ENCODE measurements around the gene BRIP1. TPM values are rescaled to one million over a fixed set of nuclear protein-coding genes. Genes with fewer than 3 reads are reported as not detected.
"Not testable (repeated sequence)": the region's sequence is repeated elsewhere in the genome, so short reads cannot be mapped to it uniquely, and the experiment has no call there.

BRIP1 gene
- total RNA-seq, 1 donor from 2014 or later = 6.4 TPM

GRCh38 chr17:61826198-61826597 lies 37.1 kb downstream of the BRIP1 start:
- H3K27ac Mint-ChIP-seq (ENCODE audit: unreplicated experiment) = peak overlapping the region; percentile 18
- H3K9ac ChIP-seq (ENCODE audit: low read length); H3K4me3 ChIP-seq (ENCODE audit: insufficient read depth, low read depth, low read length); H2AFZ ChIP-seq (ENCODE audit: low read depth, low read length); H3K4me1 Mint-ChIP-seq (ENCODE audit: low read depth, unreplicated experiment); H3K36me3 ChIP-seq (ENCODE audit: insufficient read depth, low read length); H3K36me3 Mint-ChIP-seq (ENCODE audit: low read depth, unreplicated experiment); H3K9me3 ChIP-seq (ENCODE audit: insufficient read depth, low read depth, low read length); H3K9me3 Mint-ChIP-seq (ENCODE audit: unreplicated experiment); H3K4me1 ChIP-seq (ENCODE audit: insufficient read depth, low read length); H3K4me3 Mint-ChIP-seq (ENCODE audit: unreplicated experiment); DNase-seq (ENCODE audit: low read depth); H3K27me3 ChIP-seq (ENCODE audit: insufficient read depth, low read length); H4K20me1 ChIP-seq (ENCODE audit: insufficient read depth, low read length); H3K27me3 Mint-ChIP-seq (ENCODE audit: low read depth, unreplicated experiment); H3K27ac ChIP-seq (ENCODE audit: low read depth, low read length); H3K4me2 ChIP-seq (ENCODE audit: low read length); FAIRE-seq: not testable (repeated sequence)
- peaks cover 39% of the 10 kb centered on the region for H3K79me2 ChIP-seq (ENCODE audit: insufficient read depth, low read length)

- Histone ChIP-seq H3K4me2 (ENCODE audit: low read length) (no peak overlapping the region), H3K27me3 (ENCODE audit: insufficient read depth, low read length) (no peaks in the 10 kb centered on the region), H3K36me3 (ENCODE audit: insufficient read depth, low read length) (peaks cover 3% of the 10 kb centered on the region), H2AFZ (ENCODE audit: low read depth, low read length) (no peak overlapping the region), H3K27ac (ENCODE audit: low read depth, low read length) (no peak overlapping the region), H3K79me2 (ENCODE audit: insufficient read depth, low read length) (peaks cover 39% of the 10 kb centered on the region), H4K20me1 (ENCODE audit: insufficient read depth, low read length) (no peaks in the 10 kb centered on the region), H3K4me1 (ENCODE audit: insufficient read depth, low read length) (no peaks in the 10 kb centered on the region), H3K9me3 (ENCODE audit: insufficient read depth, low read depth, low read length) (no peaks in the 10 kb centered on the region), H3K9ac (ENCODE audit: low read length) (no peak overlapping the region), H3K4me3 (ENCODE audit: insufficient read depth, low read depth, low read length) (no peak overlapping the region)
- no peak overlapping the region for H3K4me3 Mint-ChIP-seq (ENCODE audit: unreplicated experiment)
- no peaks in the 10 kb centered on the region for H3K27me3 Mint-ChIP-seq (ENCODE audit: low read depth, unreplicated experiment)
- DNase-seq (ENCODE audit: low read depth) (no peak), FAIRE-seq (no peak)
- H3K36me3 Mint-ChIP-seq (ENCODE audit: low read depth, unreplicated experiment) = peaks cover 7% of the 10 kb centered on the region
- no peaks in the 10 kb centered on the region for H3K9me3 Mint-ChIP-seq (ENCODE audit: unreplicated experiment)
- TF ChIP-seq CTCF (IDR thresholded peaks at IDR 0.05; ENCODE audit: insufficient read depth, low read depth, low read length) (no peak), EZH2 (IDR thresholded peaks at IDR 0.05; ENCODE audit: insufficient read depth, low read length) (no peak)
- H3K4me1 Mint-ChIP-seq (ENCODE audit: low read depth, unreplicated experiment) = no peaks in the 10 kb centered on the region
- no peak overlapping the region for H3K27ac Mint-ChIP-seq (ENCODE audit: unreplicated experiment)
Observed at GRCh38 chr17:61825448-61826137, 37.7 kb downstream of the BRIP1 start.

- Mint-ChIP-seq H3K27ac (ENCODE audit: unreplicated experiment) (no peak overlapping the region), H3K36me3 (ENCODE audit: low read depth, unreplicated experiment) (peaks cover 6% of the 10 kb centered on the region), H3K27me3 (ENCODE audit: low read depth, unreplicated experiment) (no peaks in the 10 kb centered on the region), H3K4me3 (ENCODE audit: unreplicated experiment) (no peak overlapping the region), H3K9me3 (ENCODE audit: unreplicated experiment) (no peaks in the 10 kb centered on the region), H3K4me1 (ENCODE audit: low read depth, unreplicated experiment) (no peaks in the 10 kb centered on the region)
- FAIRE-seq (no peak), DNase-seq (ENCODE audit: low read depth) (no peak)
- no peak for TF ChIP-seq EZH2 (IDR thresholded peaks at IDR 0.05; ENCODE audit: insufficient read depth, low read length)
- no peak for TF ChIP-seq CTCF (IDR thresholded peaks at IDR 0.05; ENCODE audit: insufficient read depth, low read depth, low read length)
- Histone ChIP-seq H2AFZ (ENCODE audit: low read depth, low read length) (no peak overlapping the region), H3K36me3 (ENCODE audit: insufficient read depth, low read length) (peaks cover 3% of the 10 kb centered on the region), H3K4me2 (ENCODE audit: low read length) (no peak overlapping the region), H3K4me3 (ENCODE audit: insufficient read depth, low read depth, low read length) (no peak overlapping the region), H3K9me3 (ENCODE audit: insufficient read depth, low read depth, low read length) (no peaks in the 10 kb centered on the region), H3K79me2 (ENCODE audit: insufficient read depth, low read length) (peaks cover 27% of the 10 kb centered on the region), H3K4me1 (ENCODE audit: insufficient read depth, low read length) (no peaks in the 10 kb centered on the region), H3K9ac (ENCODE audit: low read length) (no peak overlapping the region), H4K20me1 (ENCODE audit: insufficient read depth, low read length) (no peaks in the 10 kb centered on the region), H3K27me3 (ENCODE audit: insufficient read depth, low read length) (no peaks in the 10 kb centered on the region), H3K27ac (ENCODE audit: low read depth, low read length) (no peak overlapping the region)
Observed at GRCh38 chr17:61822326-61823285, 40.7 kb downstream of the BRIP1 start.
